Measurements from ENCODE around the gene CD53.

Gene CD53

GRCh38 chr1:110893908-110894490 is 21.1 kb downstream of the CD53 start:
- Histone ChIP-seq H3K4me3 (ENCODE audit: extremely low read depth, insufficient read depth, low read length, poor library complexity, severe bottlenecking) (no peak overlapping the region), H3K9me3 (ENCODE audit: control insufficient read depth, low read length) (no peaks in the 10 kb centered on the region), H3K27ac (ENCODE audit: low read depth, low read length, severe bottlenecking) (no peak overlapping the region), H3K4me1 (ENCODE audit: control insufficient read depth, insufficient read depth, low read length, poor library complexity, severe bottlenecking) (no peaks in the 10 kb centered on the region), H3K36me3 (ENCODE audit: control insufficient read depth, insufficient read depth, low read length) (no peaks in the 10 kb centered on the region)
- 0 to 47% methylated on average over 1 to 3 of the region's 3 CpGs for WGBS, 2 experiments (ENCODE audit: insufficient coverage in 2 of 2)

GRCh38 chr1:110896090-110896489 is 23.1 kb downstream of the CD53 start:
- Histone ChIP-seq H3K4me3 (ENCODE audit: extremely low read depth, insufficient read depth, low read length, poor library complexity, severe bottlenecking) (no peak overlapping the region), H3K36me3 (ENCODE audit: control insufficient read depth, insufficient read depth, low read length) (no peaks in the 10 kb centered on the region), H3K4me1 (ENCODE audit: control insufficient read depth, insufficient read depth, low read length, poor library complexity, severe bottlenecking) (no peaks in the 10 kb centered on the region), H3K9me3 (ENCODE audit: control insufficient read depth, low read length) (no peaks in the 10 kb centered on the region), H3K27ac (ENCODE audit: low read depth, low read length, severe bottlenecking) (no peak overlapping the region)
- 100% methylated on average over 1 of the region's 2 CpGs; no CpG with 5 or more reads in 1 of the 2 experiments for WGBS, 2 experiments (ENCODE audit: insufficient coverage in 2 of 2)

GRCh38 chr1:110897681-110898080 is 24.7 kb downstream of the CD53 start:
- Histone ChIP-seq H3K27ac (ENCODE audit: low read depth, low read length, severe bottlenecking) (no peak overlapping the region), H3K4me3 (ENCODE audit: extremely low read depth, insufficient read depth, low read length, poor library complexity, severe bottlenecking) (no peak overlapping the region), H3K9me3 (ENCODE audit: control insufficient read depth, low read length) (no peaks in the 10 kb centered on the region), H3K4me1 (ENCODE audit: control insufficient read depth, insufficient read depth, low read length, poor library complexity, severe bottlenecking) (no peaks in the 10 kb centered on the region), H3K36me3 (ENCODE audit: control insufficient read depth, insufficient read depth, low read length) (no peaks in the 10 kb centered on the region)
- 90% methylated on average over 2 of the region's 2 CpGs; no CpG with 5 or more reads in 1 of the 2 experiments for WGBS, 2 experiments (ENCODE audit: insufficient coverage in 2 of 2)

GRCh38 chr1:110898734-110899457 is 25.9 kb downstream of the CD53 start:
- no peaks in the 10 kb centered on the region for H3K9me3 ChIP-seq (ENCODE audit: control insufficient read depth, low read length)
- WGBS, 2 experiments (ENCODE audit: insufficient coverage in 2 of 2) = 92% methylated on average over 2 of the region's 3 CpGs
- H3K4me1 ChIP-seq (ENCODE audit: control insufficient read depth, insufficient read depth, low read length, poor library complexity, severe bottlenecking) = no peaks in the 10 kb centered on the region
- H3K27ac ChIP-seq (ENCODE audit: low read depth, low read length, severe bottlenecking) = no peak overlapping the region
- H3K36me3 ChIP-seq (ENCODE audit: control insufficient read depth, insufficient read depth, low read length) = no peaks in the 10 kb centered on the region
- no peak overlapping the region for H3K4me3 ChIP-seq (ENCODE audit: extremely low read depth, insufficient read depth, low read length, poor library complexity, severe bottlenecking)

- H3K4me1 ChIP-seq (ENCODE audit: control insufficient read depth, insufficient read depth, low read length, poor library complexity, severe bottlenecking) = no peaks in the 10 kb centered on the region
- 100% methylated on average over 1 of the region's 1 CpG; no CpG with 5 or more reads in 1 of the 2 experiments for WGBS, 2 experiments (ENCODE audit: insufficient coverage in 2 of 2)
- H3K9me3 ChIP-seq (ENCODE audit: control insufficient read depth, low read length) = no peaks in the 10 kb centered on the region
- no peak overlapping the region for H3K27ac ChIP-seq (ENCODE audit: low read depth, low read length, severe bottlenecking)
- H3K36me3 ChIP-seq (ENCODE audit: control insufficient read depth, insufficient read depth, low read length) = no peaks in the 10 kb centered on the region
- H3K4me3 ChIP-seq (ENCODE audit: extremely low read depth, insufficient read depth, low read length, poor library complexity, severe bottlenecking) = no peak overlapping the region
These were observed 26.5 kb downstream of the CD53 start for GRCh38 chr1:110899458-110899843.

GRCh38 chr1:110902820-110903463 is 30.0 kb downstream of the CD53 start:
- Histone ChIP-seq H3K9me3 (ENCODE audit: control insufficient read depth, low read length) (no peaks in the 10 kb centered on the region), H3K27ac (ENCODE audit: low read depth, low read length, severe bottlenecking) (no peak overlapping the region), H3K4me3 (ENCODE audit: extremely low read depth, insufficient read depth, low read length, poor library complexity, severe bottlenecking) (no peak overlapping the region), H3K36me3 (ENCODE audit: control insufficient read depth, insufficient read depth, low read length) (no peaks in the 10 kb centered on the region), H3K4me1 (ENCODE audit: control insufficient read depth, insufficient read depth, low read length, poor library complexity, severe bottlenecking) (no peaks in the 10 kb centered on the region)
- 88 to 92% methylated on average over 4 to 6 of the region's 6 CpGs for WGBS, 2 experiments (ENCODE audit: insufficient coverage in 2 of 2)

- Histone ChIP-seq H3K4me3 (ENCODE audit: extremely low read depth, insufficient read depth, low read length, poor library complexity, severe bottlenecking) (no peak overlapping the region), H3K36me3 (ENCODE audit: control insufficient read depth, insufficient read depth, low read length) (no peaks in the 10 kb centered on the region), H3K4me1 (ENCODE audit: control insufficient read depth, insufficient read depth, low read length, poor library complexity, severe bottlenecking) (no peaks in the 10 kb centered on the region), H3K9me3 (ENCODE audit: control insufficient read depth, low read length) (no peaks in the 10 kb centered on the region), H3K27ac (ENCODE audit: low read depth, low read length, severe bottlenecking) (no peak overlapping the region)
- WGBS, 2 experiments (ENCODE audit: insufficient coverage in 2 of 2) = 85 to 94% methylated on average over 2 to 3 of the region's 3 CpGs
These were observed 31.0 kb downstream of the CD53 start for GRCh38 chr1:110903853-110904500.

- H3K4me1 ChIP-seq (ENCODE audit: control insufficient read depth, insufficient read depth, low read length, poor library complexity, severe bottlenecking) = peaks cover 4% of the 10 kb centered on the region
- no peak overlapping the region for H3K27ac ChIP-seq (ENCODE audit: low read depth, low read length, severe bottlenecking)
- no peak overlapping the region for H3K4me3 ChIP-seq (ENCODE audit: extremely low read depth, insufficient read depth, low read length, poor library complexity, severe bottlenecking)
- no peaks in the 10 kb centered on the region for H3K36me3 ChIP-seq (ENCODE audit: control insufficient read depth, insufficient read depth, low read length)
- no peaks in the 10 kb centered on the region for H3K9me3 ChIP-seq (ENCODE audit: control insufficient read depth, low read length)
These were observed 39.8 kb downstream of the CD53 start for GRCh38 chr1:110912784-110913183.

- no peaks in the 10 kb centered on the region for H3K9me3 ChIP-seq (ENCODE audit: control insufficient read depth, low read length)
- no peak overlapping the region for H3K27ac ChIP-seq (ENCODE audit: low read depth, low read length, severe bottlenecking)
- H3K4me1 ChIP-seq (ENCODE audit: control insufficient read depth, insufficient read depth, low read length, poor library complexity, severe bottlenecking) = peaks cover 4% of the 10 kb centered on the region
- H3K36me3 ChIP-seq (ENCODE audit: control insufficient read depth, insufficient read depth, low read length) = no peaks in the 10 kb centered on the region
- no peak overlapping the region for H3K4me3 ChIP-seq (ENCODE audit: extremely low read depth, insufficient read depth, low read length, poor library complexity, severe bottlenecking)
- WGBS, 2 experiments (ENCODE audit: insufficient coverage in 2 of 2) = 100% methylated on average over 1 of the region's 3 CpGs; no CpG with 5 or more reads in 1 of the 2 experiments
These were observed 41.7 kb downstream of the CD53 start for GRCh38 chr1:110914676-110915075.

- Histone ChIP-seq H3K4me1 (ENCODE audit: control insufficient read depth, insufficient read depth, low read length, poor library complexity, severe bottlenecking) (peaks cover 4% of the 10 kb centered on the region), H3K36me3 (ENCODE audit: control insufficient read depth, insufficient read depth, low read length) (no peaks in the 10 kb centered on the region), H3K27ac (ENCODE audit: low read depth, low read length, severe bottlenecking) (no peak overlapping the region), H3K4me3 (ENCODE audit: extremely low read depth, insufficient read depth, low read length, poor library complexity, severe bottlenecking) (no peak overlapping the region), H3K9me3 (ENCODE audit: control insufficient read depth, low read length) (no peaks in the 10 kb centered on the region)
- WGBS, 2 experiments (ENCODE audit: insufficient coverage in 2 of 2) = 86% methylated on average over 1 of the region's 2 CpGs; no CpG with 5 or more reads in 1 of the 2 experiments
These were observed 42.9 kb downstream of the CD53 start for GRCh38 chr1:110915804-110916203.
